ENCODE measurements around the gene LMAN2. TPM values are rescaled to one million over a fixed set of nuclear protein-coding genes. Genes with fewer than 3 reads are reported as not detected.

Gene LMAN2
- 86.4 TPM for polyA plus RNA-seq (2013)

DNA sequence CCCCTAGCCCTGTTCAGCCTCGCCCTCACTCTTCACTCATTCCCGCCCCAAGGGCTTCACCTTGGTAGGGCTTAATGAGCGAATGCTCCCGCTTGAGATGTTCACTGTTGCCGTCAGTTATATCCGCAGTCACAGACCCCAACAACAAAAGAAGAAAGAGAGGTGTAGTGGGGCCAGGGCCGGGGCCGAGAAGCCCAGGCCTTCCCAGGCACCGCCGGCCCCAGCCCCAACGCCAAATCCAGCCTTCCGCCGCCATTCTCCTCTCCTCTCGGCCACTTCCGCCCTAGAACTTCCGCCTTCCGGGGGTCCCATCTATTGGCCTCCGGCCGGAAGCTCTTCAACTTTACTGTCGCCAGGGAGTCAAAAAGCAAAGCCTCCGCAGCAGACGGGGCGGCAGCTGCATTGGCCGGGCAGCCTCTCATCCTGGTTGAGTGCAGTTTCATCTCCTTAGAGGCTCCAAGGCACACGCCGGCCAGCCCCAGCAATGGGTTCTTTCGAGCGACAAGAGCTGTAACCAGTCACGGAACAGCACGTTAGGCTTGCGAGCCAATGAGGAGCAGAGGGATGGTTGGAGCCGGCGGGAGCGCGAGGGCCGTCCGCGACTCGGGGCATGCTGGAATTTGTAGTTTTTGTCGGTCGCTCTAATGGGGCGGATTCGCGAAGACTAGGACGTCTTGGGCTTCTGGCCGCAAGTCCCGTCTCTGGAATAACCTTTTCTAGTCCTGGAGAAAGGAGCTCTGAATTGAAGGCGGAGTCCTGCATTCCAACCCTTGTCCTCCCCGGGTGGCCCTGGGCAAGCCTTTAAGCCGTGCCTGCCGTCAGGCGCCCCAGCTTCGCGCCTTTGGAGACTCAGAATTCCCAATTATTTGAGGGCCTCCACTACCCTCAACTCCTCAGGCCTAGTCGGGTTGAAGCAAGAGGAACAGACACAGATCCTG, at the start of gene LMAN2:
Gene LMAN2, minus strand, starts transcription at position 277 of the 938 bp plus-strand sequence. Its CDS starts 21 bp downstream, at position 256.
- peaks cover 0 to 18% (median 12%) of the 10 kb centered on the region in 4 experiments for H3K36me3 ChIP-seq (ENCODE audit: control insufficient read depth in 4 of 4, insufficient read depth in 4 of 4, low read length in 3 of 4)
- peaks cover 10 to 51% (median 40%) of the 10 kb centered on the region in 4 experiments for H3K4me1 ChIP-seq (ENCODE audit: control extremely low read depth in 1 of 4, control insufficient read depth in 4 of 4, insufficient read depth in 4 of 4, low read length in 3 of 4)
- peak within 1 kb of the TSS; percentile 97 to 99 for H3K27ac ChIP-seq (ENCODE audit: insufficient read depth in 1 of 2, low read depth in 1 of 2, low read length in 2 of 2, poor library complexity in 1 of 2, severe bottlenecking in 2 of 2)
- H3K27me3 ChIP-seq (replicated peaks in 2 of 5; ENCODE audit: control insufficient read depth in 4 of 5, insufficient read depth in 5 of 5, low read length in 4 of 5) = no peaks in the 10 kb centered on the region
- ChIA-PET POLR2A (interaction anchor here (1.3 kb wide), 1 partner anchor 10 kb away, joined by 9 read pairs; no protein-coding TSS in a partner anchor), CTCF (interaction anchor here (0.9 to 13.7 kb wide), 14 partner anchors 10 to 75 kb away, joined by 3 to 131 read pairs (median 6); partner anchors contain the start of gene GRK6)
- peak; percentile 95 to 98 (median 97) for DNase-seq
- no peaks in the 10 kb centered on the region for H3K9me3 ChIP-seq (ENCODE audit: control extremely low read depth in 1 of 5, control insufficient read depth in 4 of 5, insufficient read depth in 2 of 5, low read depth in 1 of 5, low read length in 4 of 5)
- WGBS (ENCODE audit: insufficient coverage) = 9% methylated on average over 51 of the region's 55 CpGs
- peak within 1 kb of the TSS; percentile 85 to 99 (median 97) for H3K4me3 ChIP-seq (ENCODE audit: control insufficient read depth in 1 of 7, extremely low read depth in 1 of 7, insufficient read depth in 4 of 7, low read depth in 2 of 7, low read length in 6 of 7)

- peak in 2 of 3 donors; percentile 40 to 51 for DNase-seq
- H3K36me3 ChIP-seq (ENCODE audit: control insufficient read depth in 4 of 4, insufficient read depth in 4 of 4, low read length in 3 of 4) = no peaks in the 10 kb centered on the region
- peaks cover 0 to 40% (median 16%) of the 10 kb centered on the region in 5 experiments for H3K27me3 ChIP-seq (replicated peaks in 2 of 5; ENCODE audit: control insufficient read depth in 4 of 5, insufficient read depth in 5 of 5, low read length in 4 of 5)
- peaks cover under 1 to 42% (median 32%) of the 10 kb centered on the region in 4 experiments for H3K4me1 ChIP-seq (ENCODE audit: control extremely low read depth in 1 of 4, control insufficient read depth in 4 of 4, insufficient read depth in 4 of 4, low read length in 3 of 4)
- ChIA-PET CTCF (interaction anchor here (1.0 to 17.2 kb wide), 5 partner anchors 9 to 109 kb away, joined by 3 to 509 read pairs (median 226); partner anchors contain the start of genes DOK3, GRK6 and PRR7), POLR2A (no interaction called here)
- no peak within 1 kb of the TSS for H3K4me3 ChIP-seq (ENCODE audit: control insufficient read depth in 1 of 7, extremely low read depth in 1 of 7, insufficient read depth in 4 of 7, low read depth in 2 of 7, low read length in 6 of 7)
- WGBS (ENCODE audit: insufficient coverage) = 67% methylated on average over 89 of the region's 92 CpGs
- H3K9me3 ChIP-seq (ENCODE audit: control extremely low read depth in 1 of 5, control insufficient read depth in 4 of 5, insufficient read depth in 2 of 5, low read depth in 1 of 5, low read length in 4 of 5) = no peaks in the 10 kb centered on the region
- H3K27ac ChIP-seq (ENCODE audit: insufficient read depth in 1 of 2, low read depth in 1 of 2, low read length in 2 of 2, poor library complexity in 1 of 2, severe bottlenecking in 2 of 2) = no peak within 1 kb of the TSS
These were observed 48.8 kb upstream of the LMAN2 start, which contains the start of gene PFN3 for GRCh38 chr5:177399997-177400868. Gene PFN3 (minus strand): TSS chr5:177400661. CDS start chr5:177400576, 85 bp downstream.

GRCh38 chr5:177397875-177398390, 46.5 kb upstream of the LMAN2 start:
- H3K27ac ChIP-seq (ENCODE audit: insufficient read depth in 1 of 2, low read depth in 1 of 2, low read length in 2 of 2, poor library complexity in 1 of 2, severe bottlenecking in 2 of 2) = no peak overlapping the region
- H3K4me3 ChIP-seq (ENCODE audit: control insufficient read depth in 1 of 7, extremely low read depth in 1 of 7, insufficient read depth in 4 of 7, low read depth in 2 of 7, low read length in 6 of 7) = no peak overlapping the region
- no peaks in the 10 kb centered on the region for H3K9me3 ChIP-seq (ENCODE audit: control extremely low read depth in 1 of 5, control insufficient read depth in 4 of 5, insufficient read depth in 2 of 5, low read depth in 1 of 5, low read length in 4 of 5)
- ChIA-PET POLR2A (no interaction called here), CTCF (interaction anchor here (1.0 to 13.7 kb wide), 3 partner anchors 8 to 51 kb away, joined by 3 to 509 read pairs (median 3); partner anchors contain the start of gene PRR7)
- peaks cover 0 to 32% (median 15%) of the 10 kb centered on the region in 5 experiments for H3K27me3 ChIP-seq (replicated peaks in 2 of 5; ENCODE audit: control insufficient read depth in 4 of 5, insufficient read depth in 5 of 5, low read length in 4 of 5)
- 86% methylated on average over 14 of the region's 16 CpGs for WGBS (ENCODE audit: insufficient coverage)
- H3K4me1 ChIP-seq (ENCODE audit: control extremely low read depth in 1 of 4, control insufficient read depth in 4 of 4, insufficient read depth in 4 of 4, low read length in 3 of 4) = peaks cover 3 to 32% (median 23%) of the 10 kb centered on the region in 4 experiments
- H3K36me3 ChIP-seq (ENCODE audit: control insufficient read depth in 4 of 4, insufficient read depth in 4 of 4, low read length in 3 of 4) = no peaks in the 10 kb centered on the region
- DNase-seq = no peak

- ChIA-PET CTCF (interaction anchor here (13.7 kb wide), 1 partner anchor 52 kb away, joined by 509 read pairs; the partner anchor contains the start of gene PRR7), POLR2A (no interaction called here)
- Histone ChIP-seq H3K27ac (ENCODE audit: insufficient read depth in 1 of 2, low read depth in 1 of 2, low read length in 2 of 2, poor library complexity in 1 of 2, severe bottlenecking in 2 of 2) (no peak overlapping the region), H3K36me3 (ENCODE audit: control insufficient read depth in 4 of 4, insufficient read depth in 4 of 4, low read length in 3 of 4) (no peaks in the 10 kb centered on the region), H3K9me3 (ENCODE audit: control extremely low read depth in 1 of 5, control insufficient read depth in 4 of 5, insufficient read depth in 2 of 5, low read depth in 1 of 5, low read length in 4 of 5) (no peaks in the 10 kb centered on the region), H3K27me3 (replicated peaks in 2 of 5; ENCODE audit: control insufficient read depth in 4 of 5, insufficient read depth in 5 of 5, low read length in 4 of 5) (peaks cover 0 to 21% (median 6%) of the 10 kb centered on the region in 5 experiments), H3K4me3 (ENCODE audit: control insufficient read depth in 1 of 7, extremely low read depth in 1 of 7, insufficient read depth in 4 of 7, low read depth in 2 of 7, low read length in 6 of 7) (no peak overlapping the region), H3K4me1 (ENCODE audit: control extremely low read depth in 1 of 4, control insufficient read depth in 4 of 4, insufficient read depth in 4 of 4, low read length in 3 of 4) (peaks cover 3 to 32% (median 19%) of the 10 kb centered on the region in 4 experiments)
- DNase-seq = no peak
- WGBS (ENCODE audit: insufficient coverage) = 98% methylated on average over 8 of the region's 10 CpGs
These were observed 45.3 kb upstream of the LMAN2 start for GRCh38 chr5:177396807-177397206.

DNA sequence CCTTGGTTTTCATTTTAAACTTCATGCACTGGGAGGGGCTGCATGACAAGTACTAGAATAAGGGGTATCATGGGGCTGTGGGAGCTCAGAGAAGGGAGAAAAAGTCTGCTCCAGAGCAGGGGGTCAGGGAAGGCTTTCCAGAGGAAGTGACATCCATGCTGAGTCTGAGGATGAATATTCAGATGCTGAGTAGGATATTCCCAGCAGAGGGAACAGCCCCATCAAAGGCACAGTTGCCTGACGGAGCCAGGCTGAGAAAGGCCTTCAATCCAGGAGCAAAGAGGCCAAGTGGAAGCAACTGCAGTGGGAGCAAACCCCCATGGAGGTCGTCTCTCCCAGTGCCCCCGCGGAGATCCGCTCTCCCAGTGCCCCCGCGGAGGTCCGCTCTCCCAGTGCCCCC, 44.6 kb upstream of the LMAN2 start:
- ChIA-PET POLR2A (no interaction called here), CTCF (interaction anchor here (0.9 to 14.2 kb wide), 6 partner anchors 7 to 72 kb away, joined by 3 to 265 read pairs (median 44); partner anchors contain the start of genes PFN3, PRR7 and SLC34A1)
- WGBS (ENCODE audit: insufficient coverage) = 87% methylated on average over 6 of the region's 8 CpGs

GRCh38 chr5:177393990-177394389, 42.5 kb upstream of the LMAN2 start:
- DNase-seq = no peak
- no peaks in the 10 kb centered on the region for H3K36me3 ChIP-seq (ENCODE audit: control insufficient read depth in 4 of 4, insufficient read depth in 4 of 4, low read length in 3 of 4)
- ChIA-PET CTCF (interaction anchor here (0.8 to 14.2 kb wide), 9 partner anchors 10 to 107 kb away, joined by 3 to 265 read pairs (median 6); partner anchors contain the start of genes PFN3, PRR7 and SLC34A1), POLR2A (interaction anchor here (0.6 kb wide), 1 partner anchor 60 kb away, joined by 6 read pairs; no protein-coding TSS in a partner anchor)
- H3K4me1 ChIP-seq (ENCODE audit: control extremely low read depth in 1 of 4, control insufficient read depth in 4 of 4, insufficient read depth in 4 of 4, low read length in 3 of 4) = peaks cover 3 to 51% (median 29%) of the 10 kb centered on the region in 4 experiments
- no peak overlapping the region for H3K4me3 ChIP-seq (ENCODE audit: control insufficient read depth in 1 of 7, extremely low read depth in 1 of 7, insufficient read depth in 4 of 7, low read depth in 2 of 7, low read length in 6 of 7)
- H3K27me3 ChIP-seq (replicated peaks in 2 of 5; ENCODE audit: control insufficient read depth in 4 of 5, insufficient read depth in 5 of 5, low read length in 4 of 5) = no peaks in the 10 kb centered on the region
- H3K27ac ChIP-seq (ENCODE audit: insufficient read depth in 1 of 2, low read depth in 1 of 2, low read length in 2 of 2, poor library complexity in 1 of 2, severe bottlenecking in 2 of 2) = no peak overlapping the region
- H3K9me3 ChIP-seq (ENCODE audit: control extremely low read depth in 1 of 5, control insufficient read depth in 4 of 5, insufficient read depth in 2 of 5, low read depth in 1 of 5, low read length in 4 of 5) = no peaks in the 10 kb centered on the region
- WGBS (ENCODE audit: insufficient coverage) = 90% methylated on average over 5 of the region's 5 CpGs

More for the DNA sequence above, 44.6 kb upstream of the LMAN2 start:
- Histone ChIP-seq H3K9me3 (ENCODE audit: control extremely low read depth in 1 of 5, control insufficient read depth in 4 of 5, insufficient read depth in 2 of 5, low read depth in 1 of 5, low read length in 4 of 5) (no peaks in the 10 kb centered on the region), H3K27me3 (replicated peaks in 2 of 5; ENCODE audit: control insufficient read depth in 4 of 5, insufficient read depth in 5 of 5, low read length in 4 of 5) (peaks cover 0 to 15% (median 5%) of the 10 kb centered on the region in 5 experiments), H3K4me3 (ENCODE audit: control insufficient read depth in 1 of 7, extremely low read depth in 1 of 7, insufficient read depth in 4 of 7, low read depth in 2 of 7, low read length in 6 of 7) (no peak overlapping the region), H3K4me1 (ENCODE audit: control extremely low read depth in 1 of 4, control insufficient read depth in 4 of 4, insufficient read depth in 4 of 4, low read length in 3 of 4) (peaks cover 3 to 38% (median 23%) of the 10 kb centered on the region in 4 experiments), H3K36me3 (ENCODE audit: control insufficient read depth in 4 of 4, insufficient read depth in 4 of 4, low read length in 3 of 4) (no peaks in the 10 kb centered on the region), H3K27ac (ENCODE audit: insufficient read depth in 1 of 2, low read depth in 1 of 2, low read length in 2 of 2, poor library complexity in 1 of 2, severe bottlenecking in 2 of 2) (no peak overlapping the region)
- DNase-seq = no peak
